GM19438 (cell line): ENCODE data around the gene SLC22A16.

ENCODE experiments used
- ATAC-seq: cut with Tn5 transposase; IDR thresholded peaks from one replicate; pipeline ENCODE4 v1.9.1; 2021; ENCODE audit warnings: low read depth; ENCODE audit not compliant: unreplicated experiment

The SLC22A16 gene

DNA sequence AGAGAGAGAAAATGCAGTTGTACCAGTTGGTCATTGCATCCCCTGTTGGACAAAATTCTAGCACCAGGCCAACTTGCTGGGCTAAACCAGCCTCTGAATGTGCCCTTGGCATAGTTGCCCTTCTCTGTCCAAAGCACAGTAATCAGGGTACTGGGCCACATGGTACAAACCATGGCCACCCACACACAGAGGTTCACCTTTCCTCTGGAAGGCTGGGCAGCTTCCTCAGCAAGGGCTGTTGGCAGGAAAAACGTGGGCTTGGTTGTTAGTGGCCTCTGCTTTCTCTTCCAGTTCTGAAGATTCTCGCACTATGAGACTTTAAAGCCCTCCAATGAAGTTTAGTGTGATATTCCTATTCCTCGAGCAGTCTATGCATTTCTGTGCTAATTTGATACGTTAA, 61.7 kb downstream of the SLC22A16 start:
- no peak for ATAC-seq

DNA sequence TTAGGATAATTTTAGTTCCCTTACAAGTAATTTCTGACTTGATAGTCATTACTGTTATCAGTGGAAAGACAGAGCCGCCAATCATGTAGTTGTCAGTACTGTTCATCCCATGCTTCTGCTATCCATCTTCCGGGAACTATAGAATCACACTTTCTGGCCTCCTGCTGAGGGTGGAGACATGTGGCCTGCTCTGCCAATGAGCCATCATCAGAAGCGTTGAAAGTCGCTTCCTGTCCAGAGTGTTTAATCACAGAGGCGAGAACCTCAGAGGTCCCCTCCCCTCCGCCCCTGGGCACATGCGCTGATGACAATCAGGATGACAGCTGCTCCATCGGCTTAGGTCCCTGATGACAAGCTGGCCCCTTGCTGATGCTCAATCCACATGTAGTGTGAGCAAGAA, 64.1 kb downstream of the SLC22A16 start:
- ATAC-seq: no peak

DNA sequence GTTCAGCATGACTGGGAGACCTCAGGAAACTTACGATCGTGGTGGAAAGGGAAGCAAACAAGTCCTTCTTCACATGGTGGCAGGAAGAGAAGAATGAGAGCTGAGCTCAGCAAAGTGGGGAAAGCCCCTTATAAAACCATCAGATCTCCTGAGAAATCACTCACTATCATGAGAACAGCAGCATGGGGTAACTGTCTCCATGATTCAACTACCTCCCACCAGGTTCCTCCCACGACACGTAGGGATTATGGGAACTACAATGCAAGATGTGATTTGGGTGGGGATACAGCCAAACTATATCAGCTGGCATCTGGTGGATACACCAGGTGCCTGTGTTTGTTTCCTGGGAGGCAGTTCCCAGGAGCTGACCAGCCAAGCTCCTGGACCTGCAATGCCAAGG, 65.9 kb downstream of the SLC22A16 start:
- ATAC-seq: no peak

DNA sequence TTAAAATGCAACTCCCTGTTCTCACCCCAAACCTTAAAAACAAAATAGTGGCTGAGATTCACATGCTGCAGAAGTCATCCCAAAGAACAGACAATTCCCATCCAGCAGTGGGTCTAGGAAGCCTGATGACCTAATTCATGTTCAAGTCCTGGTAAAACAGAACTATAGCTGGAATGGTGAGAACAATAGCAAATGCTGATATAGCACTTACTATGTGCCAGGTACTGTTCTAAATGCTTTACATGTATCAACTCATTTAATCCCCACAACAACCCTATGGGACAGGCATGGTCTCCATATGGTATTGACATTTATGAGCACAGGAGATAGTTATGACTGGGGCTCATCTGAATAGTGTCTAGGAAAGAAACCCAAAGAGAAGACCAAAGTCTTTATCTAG, 66.6 kb downstream of the SLC22A16 start:
- ATAC-seq: no peak

DNA sequence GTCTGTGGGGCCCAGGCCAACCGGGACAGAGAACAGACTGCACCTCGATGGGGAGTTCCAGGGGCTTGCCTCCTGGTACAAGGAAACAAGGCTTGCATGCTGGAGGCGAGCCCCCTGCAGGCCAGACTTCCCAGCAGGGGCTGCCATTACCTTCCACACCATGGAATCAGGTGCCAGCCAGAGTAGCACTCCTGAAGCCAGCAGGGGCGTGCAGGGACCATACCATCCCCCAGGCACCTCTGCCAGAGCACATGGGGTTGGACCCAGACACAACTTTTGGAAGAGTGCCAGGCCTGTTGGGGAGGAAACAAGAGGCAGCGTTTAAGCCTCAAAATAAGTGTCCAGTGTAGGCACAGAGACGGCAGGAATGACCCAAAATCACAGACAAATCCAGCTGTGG, 67.5 kb downstream of the SLC22A16 start:
- no peak for ATAC-seq

DNA sequence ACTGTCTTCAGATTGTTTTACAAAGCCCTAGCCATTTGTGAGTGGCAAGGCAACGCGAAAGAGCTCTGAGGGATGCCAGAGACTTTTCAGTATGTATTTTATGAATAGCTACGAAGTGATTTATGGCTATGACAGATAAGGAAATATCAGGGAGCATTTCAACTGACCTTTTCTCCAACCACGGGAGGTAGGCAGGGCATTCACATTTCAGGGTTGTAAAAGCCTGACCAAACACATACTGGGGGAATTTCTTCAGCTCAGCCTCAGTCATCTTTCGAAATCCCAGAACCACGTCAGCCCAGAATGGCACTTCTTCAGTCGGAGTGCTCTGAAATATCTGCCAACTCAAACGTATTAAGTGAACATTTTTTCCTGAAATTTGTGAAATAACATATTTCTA, 71.8 kb downstream of the SLC22A16 start:
- ATAC-seq: no peak

DNA sequence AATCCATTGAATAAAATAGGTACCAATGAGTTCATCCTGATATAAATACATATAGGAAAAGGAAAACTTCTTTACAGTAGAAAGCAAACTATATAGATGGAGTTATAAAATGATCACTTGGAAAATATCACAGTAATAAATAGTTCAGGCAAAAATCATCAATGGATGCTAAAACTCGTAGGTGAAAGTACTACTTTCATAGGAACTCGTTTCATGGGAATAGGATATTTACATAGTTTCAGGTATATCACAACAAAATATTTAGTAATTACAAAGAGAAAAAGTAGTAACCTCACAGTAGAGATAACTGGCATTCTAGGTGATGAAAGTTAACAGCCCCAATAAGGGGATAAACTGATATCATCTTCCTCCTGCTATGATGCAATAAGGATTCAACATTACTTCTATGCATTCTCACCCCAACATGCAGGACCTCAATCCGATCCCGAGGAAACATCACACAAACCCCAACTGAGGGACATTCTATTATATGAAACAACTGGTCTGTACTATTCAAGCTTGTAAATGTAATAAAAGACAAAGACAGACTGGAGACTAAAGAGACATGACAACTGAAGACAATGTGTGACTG, 74.7 kb downstream of the SLC22A16 start:
- ATAC-seq: no peak

DNA sequence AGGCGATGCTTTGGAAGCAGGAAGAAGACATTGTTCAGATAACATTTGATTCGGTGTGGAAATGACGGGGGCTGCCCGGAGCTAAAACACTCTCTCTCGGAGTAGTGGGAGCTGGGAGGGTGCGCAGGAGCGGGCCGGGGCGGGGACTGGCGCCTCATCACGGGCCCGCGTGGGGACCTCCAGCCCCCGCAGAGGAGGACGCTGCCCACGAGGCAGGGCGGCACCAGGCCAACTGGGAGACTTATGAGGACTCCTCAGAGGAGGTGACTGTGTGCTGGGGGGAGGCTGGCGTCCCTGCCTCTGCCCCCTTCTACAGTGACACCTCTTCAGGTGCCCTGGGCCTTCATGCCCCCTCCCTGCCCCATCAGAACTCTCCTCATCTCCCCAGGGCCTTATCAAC, 76.2 kb downstream of the SLC22A16 start:
- ATAC-seq: no peak

DNA sequence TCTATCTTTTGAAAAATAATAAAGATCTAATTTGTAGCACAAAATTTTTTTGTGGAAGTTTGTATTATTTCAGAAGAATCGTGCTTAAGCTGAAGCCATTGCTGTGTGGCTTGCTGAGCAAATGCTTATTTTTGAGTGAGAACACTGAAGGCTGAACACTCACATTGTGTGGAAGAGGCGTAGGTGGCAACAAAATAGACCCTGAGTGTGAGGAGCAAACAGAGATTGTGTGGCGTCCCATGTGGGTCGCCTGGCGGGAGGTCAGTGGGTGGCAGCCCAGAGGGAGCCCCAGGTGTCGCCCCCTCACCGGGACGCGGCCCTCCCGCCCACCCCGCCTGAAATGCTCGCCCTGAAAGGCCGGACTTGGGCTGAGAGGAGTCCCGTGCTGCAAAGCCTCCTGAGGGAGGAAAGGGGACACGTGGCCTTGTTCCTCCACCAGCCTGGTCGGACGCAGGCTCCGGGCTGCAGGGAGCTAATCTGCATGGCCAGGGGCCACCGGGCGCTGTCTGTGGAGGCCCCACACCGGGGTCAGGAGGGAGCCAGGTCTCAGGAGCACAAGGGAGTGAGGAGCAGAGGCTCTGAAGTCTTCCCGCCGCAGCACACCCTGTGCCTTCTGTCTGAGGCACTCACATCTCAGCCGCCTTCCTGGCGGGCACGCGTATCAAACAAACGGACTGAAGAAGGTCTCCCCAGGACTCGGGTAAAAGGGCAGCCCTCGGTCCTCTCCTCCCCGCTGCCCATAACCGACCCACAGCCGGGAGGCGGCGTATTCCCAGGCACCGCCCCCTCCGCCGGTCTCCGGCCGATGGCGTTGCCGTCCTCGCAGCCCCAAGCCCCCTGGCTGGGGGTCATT, 77.0 kb downstream of the SLC22A16 start:
- ATAC-seq: no peak

DNA sequence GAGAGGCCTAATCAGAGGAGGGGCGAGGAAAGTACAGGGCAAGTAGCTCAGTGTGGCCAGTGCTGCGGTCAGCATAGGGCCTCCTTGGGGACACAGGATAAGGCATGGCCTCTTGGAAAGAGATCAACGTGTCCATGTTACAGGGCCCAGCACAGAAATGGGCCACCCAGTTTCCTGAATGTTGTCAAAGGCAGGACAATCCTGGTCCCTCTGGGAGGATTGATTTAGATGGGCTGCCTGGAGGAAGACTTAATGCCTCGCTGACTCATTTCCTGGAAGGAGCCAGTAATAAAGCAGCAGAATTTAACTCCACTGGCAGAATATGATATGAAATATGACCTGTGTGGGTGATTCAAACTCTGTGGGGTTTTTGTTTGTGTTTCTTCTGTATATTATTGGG, 77.6 kb downstream of the SLC22A16 start:
- ATAC-seq: no peak

DNA sequence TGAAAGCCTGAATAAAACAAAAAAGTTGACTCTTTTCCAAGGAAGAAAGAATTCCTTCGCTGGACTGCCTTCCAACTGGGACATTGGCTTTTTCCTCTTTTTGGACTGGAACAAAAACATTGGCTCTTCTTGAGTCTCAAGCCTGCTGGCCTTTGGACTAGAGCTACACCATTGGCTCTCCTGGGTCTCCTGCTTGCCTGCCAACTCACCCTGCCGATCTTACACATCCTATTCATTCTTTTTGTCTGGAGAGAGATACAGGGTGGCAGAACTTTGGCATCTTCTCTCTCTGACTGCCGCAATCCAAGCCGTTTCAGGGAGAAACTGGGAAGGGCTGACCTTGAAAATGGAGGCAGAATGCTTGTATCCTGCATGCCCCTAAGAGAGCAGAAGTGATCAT, 81.2 kb downstream of the SLC22A16 start:
- ATAC-seq: no peak

DNA sequence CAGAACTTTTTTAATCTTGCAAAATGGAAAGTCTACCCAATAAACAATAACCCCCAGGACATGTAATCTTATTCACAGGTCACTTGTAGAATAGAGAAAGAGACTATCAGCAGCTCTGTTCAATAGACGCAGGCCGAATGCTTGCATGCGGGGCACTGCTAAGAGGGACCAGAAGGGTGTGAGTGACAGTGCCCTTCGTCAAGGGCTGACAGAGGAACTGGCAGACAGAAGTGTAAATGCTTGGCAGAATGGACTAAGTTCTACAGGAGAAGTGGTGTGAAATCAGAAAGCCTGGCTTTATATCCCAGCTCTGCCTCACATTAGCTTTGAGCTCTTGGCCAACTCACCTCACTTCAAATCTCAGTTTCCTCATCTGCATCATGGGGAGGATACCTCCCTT, 82.0 kb downstream of the SLC22A16 start:
- ATAC-seq: no peak

DNA sequence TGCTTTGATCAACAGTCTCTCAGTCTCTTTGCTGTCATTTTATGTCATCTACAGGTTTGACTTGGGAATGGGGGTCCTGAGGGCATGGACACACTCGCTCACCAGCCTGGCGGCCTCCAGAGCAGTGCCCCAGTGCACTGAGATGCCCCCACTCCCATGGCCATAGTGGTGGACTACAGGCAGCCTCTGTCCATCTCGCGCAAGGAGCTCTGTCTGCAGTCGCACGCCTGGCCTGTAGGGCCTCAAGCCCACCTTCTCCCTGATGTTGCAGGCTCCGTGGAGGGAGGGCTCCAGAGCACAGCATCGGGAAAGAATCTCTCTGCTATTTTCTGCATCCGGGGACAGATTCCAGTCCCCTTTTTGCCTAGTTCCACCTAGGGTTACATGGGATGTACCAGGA, 83.7 kb downstream of the SLC22A16 start:
- ATAC-seq: no peak

DNA sequence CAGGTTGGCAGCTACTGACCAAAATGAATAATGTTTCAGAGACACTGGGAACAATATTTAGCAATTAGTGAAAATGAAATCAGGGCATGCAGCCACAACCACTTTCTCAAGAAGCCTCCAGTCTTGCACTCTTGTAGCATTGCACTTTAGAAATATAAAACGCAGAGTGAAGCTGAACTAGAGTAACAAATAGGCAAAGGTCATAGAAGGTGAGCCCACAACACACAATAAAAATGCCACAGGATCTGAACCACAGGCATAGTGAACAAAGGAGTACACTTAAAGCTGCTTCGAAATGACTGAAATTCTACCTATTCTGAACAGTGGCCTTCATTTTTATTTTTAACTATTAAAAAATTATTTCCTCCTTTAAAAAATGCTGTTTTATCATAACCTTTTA, 86.0 kb downstream of the SLC22A16 start:
- ATAC-seq: no peak

DNA sequence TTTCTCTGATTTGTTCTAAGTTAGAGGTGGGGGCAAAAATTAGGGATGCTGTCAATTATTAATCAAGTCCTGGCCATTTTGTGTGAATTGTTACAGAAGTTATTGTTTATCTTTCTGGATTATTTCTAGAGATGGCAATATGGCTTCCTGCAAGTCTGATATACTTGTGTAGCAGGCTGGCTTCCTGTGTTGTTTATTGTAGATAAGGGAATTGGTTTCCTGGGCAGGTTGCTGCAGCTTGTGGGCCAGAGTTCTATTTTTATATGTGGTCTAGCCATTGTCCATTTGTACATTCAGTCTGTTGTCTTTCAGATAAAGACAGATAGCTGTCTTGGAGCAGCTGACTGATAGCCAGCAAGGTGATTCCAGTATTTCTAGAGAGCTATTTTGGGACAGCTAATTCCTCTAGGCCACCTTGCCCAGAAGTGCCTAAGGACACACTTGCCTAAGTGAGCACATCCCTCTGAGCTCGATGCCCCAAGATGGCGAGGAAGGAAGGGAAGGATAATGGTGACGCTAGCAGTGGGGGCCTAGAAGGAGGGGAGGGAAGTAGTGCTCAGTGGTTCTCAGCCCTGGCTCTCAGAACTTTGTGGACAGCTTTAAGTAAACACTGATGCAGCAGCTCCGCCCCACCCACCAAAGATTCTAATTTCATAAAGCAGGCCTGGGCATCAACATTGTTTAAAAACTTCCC, 86.6 kb downstream of the SLC22A16 start:
- ATAC-seq: no peak

DNA sequence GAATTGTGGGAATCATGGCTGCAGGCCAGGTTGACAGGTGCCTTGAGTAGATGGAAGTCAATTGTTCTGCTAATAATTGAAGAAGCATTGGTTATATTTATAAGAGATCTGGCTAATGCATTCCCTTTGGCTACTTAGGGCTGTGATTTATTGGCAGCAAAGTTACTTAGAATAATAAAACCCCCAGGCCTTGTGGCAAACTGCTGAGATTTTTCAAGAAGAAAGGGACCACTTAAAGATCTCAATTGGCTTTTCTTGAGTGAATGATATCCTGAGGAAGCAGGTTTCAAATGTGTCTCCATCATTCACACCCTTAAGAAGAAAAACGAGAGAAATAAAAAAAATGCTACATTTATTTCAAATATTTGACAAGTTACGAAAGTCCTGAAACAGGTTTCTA, 88.4 kb downstream of the SLC22A16 start:
- ATAC-seq: no peak

DNA sequence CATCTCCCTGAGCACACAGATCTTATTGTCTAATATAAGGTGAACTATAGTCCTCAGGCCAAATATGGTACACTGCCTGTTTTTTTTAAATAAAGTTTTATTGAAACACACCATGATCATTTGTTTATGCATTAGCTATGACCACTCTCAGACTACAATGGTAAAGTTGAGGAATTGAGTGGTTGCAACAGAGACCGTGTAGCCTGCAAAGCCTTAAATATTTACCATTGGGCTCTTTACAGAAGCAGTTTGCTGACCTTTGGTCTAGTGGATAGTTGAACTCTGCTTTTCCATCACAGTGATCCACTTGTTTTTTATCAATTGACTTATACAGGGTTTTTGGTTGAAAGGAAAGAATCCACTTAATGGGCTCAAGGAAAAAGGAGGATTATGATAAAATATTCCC, 91.0 kb downstream of the SLC22A16 start:
- no peak for ATAC-seq

DNA sequence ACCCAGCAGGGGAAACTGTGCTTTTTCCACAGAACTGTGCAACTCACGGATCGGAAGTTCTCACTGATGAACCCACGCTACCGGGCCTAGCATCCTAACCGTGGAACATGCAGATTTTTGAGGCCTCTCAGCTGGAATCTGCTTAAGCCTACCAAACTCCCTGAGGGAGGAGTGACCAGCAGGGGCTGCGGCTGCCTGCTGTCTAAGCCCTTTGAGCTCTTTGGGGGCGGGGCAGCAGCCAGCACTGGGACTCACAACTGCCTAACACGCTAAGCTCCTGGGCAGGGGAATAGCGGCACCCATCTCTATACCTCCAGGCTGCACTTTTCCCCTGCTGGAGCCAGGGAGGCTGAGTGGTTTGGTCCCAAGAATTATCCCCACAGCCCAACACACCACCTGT, 97.9 kb downstream of the SLC22A16 start:
- ATAC-seq: no peak
